ENCODE measurements around the gene LAMA2. TPM values are rescaled to one million over a fixed set of nuclear protein-coding genes. Genes with fewer than 3 reads are reported as not detected.

LAMA2 gene
- total RNA-seq, 4 donors from 2014 or later, result 154 to 331 (median 241) TPM

DNA sequence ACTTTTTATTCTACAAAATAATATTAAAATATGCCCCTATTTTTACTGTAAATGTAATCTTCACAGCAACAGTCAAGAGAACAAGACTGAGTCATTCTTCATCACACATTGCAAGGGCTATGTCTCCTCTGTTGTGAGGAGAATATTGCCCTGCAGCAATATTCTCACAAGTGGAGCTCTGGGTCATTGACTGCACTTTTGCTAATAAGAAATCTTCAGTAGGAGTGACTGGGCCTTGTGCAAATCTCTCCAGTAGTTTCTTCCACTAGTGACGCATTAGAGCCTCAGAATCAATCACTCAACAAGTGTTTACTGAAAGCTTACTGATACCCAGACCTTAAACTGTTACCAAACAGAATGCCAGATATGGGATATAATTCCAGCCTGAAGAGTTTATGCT lies 49.1 kb downstream of the LAMA2 start:
- TF ChIP-seq CTCF (IDR thresholded peaks at IDR 0.05; ENCODE audit: low read depth), result no peak

GRCh38 chr6:128950864-128951263 lies 67.9 kb downstream of the LAMA2 start:
- no peak for TF ChIP-seq CTCF (IDR thresholded peaks at IDR 0.05; ENCODE audit: low read depth)

DNA sequence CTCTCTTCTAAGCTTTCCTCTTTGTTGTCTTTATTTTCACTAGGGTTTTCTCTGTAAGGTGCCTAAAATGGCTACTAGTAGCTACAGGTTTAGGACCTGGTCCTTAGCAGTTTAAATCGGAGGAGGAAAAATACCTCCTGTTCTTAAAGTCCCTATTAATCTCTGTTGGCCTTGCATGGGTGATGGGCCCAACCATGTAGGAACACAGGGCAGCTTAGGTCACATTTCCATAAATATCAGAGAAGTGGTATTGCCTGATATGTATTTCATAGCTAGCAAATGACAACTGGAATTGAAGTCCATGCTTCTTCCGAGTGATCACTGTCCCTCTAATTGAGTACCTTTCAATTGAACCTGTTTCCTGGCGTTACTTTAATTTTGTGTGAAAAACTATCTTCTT lies 70.0 kb downstream of the LAMA2 start:
- no peak for TF ChIP-seq CTCF (IDR thresholded peaks at IDR 0.05; ENCODE audit: low read depth)

- TF ChIP-seq CTCF (IDR thresholded peaks at IDR 0.05; ENCODE audit: low read depth), result no peak
Measured at GRCh38 chr6:128954308-128955043, 71.5 kb downstream of the LAMA2 start.

- no peak for TF ChIP-seq CTCF (IDR thresholded peaks at IDR 0.05; ENCODE audit: low read depth)
Measured at GRCh38 chr6:128963561-128963960, 80.6 kb downstream of the LAMA2 start.

GRCh38 chr6:128964233-128964755 lies 81.4 kb downstream of the LAMA2 start:
- no peak for TF ChIP-seq CTCF (IDR thresholded peaks at IDR 0.05; ENCODE audit: low read depth)

DNA sequence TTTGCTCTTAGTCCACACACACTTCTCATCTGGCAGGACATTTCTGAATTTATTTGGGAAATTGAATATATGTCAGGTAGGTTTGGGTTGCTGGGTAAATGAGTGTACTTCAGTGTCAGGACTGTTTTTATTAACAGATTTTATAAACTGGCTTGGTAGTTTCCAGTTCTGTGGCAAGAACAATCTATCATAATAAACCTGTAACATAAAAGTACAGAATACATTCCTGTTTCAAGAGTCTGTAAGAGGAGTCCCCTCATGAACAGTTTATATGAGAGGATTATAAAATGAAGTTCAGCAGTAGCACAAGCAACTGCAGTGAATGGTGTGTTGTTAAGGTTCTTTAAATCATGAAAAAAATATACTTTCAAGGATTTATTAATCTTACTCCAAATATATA lies 81.8 kb downstream of the LAMA2 start:
- no peak for TF ChIP-seq CTCF (IDR thresholded peaks at IDR 0.05; ENCODE audit: low read depth)

All from subcutaneous adipose tissue (tissue), 4 donors.